Heart left ventricle (tissue), 13 donors: ENCODE data around the gene CNBD2.

Experiments
- POLR2A ChIP-seq, 2 donors: fragments of 450-650 bp; IDR thresholded peaks; one replicate each; pipeline ENCODE4 v1.6.1; 2017; ENCODE audit warnings: antibody characterized with exemption in 2 of 2, mild to moderate bottlenecking in 2 of 2, moderate library complexity in 2 of 2
- TF ChIP-seq, protein P1 (sequence below), 12 donors: fragments of 200-600 bp; sonication (generic) in 4 of 12; IDR thresholded peaks; one replicate each; pipeline versions ENCODE4 v1.5.0 to v1.8.0; 2018 to 2022; ENCODE audit warnings: antibody characterized with exemption in 12 of 12, mild to moderate bottlenecking in 5 of 12
- donor health status: ischemic (EF 13 %, LVEDD 7.1; RV severe dilation, severe dysfunction).
- donor health status: DM: no; HTN: yes; CAD: no.
- donor health status: DM: no; HTN: no; CAD: no.
- donor health status: ischemic (EF 25% LVEDD 6.9; RV normal size, moderate dysfunction).
- donor health status: ischemic (EF 25% LVEDD 5.7; RV mildly dilated, moderate dysfunction).
- donor health status: ischemic (EF 35%, LVEDD 5.7; RV mildly dilated, moderate dysfunction).
- donor health status: nonischemic (EF 11% LVEDD 7.7; RV severe dilation, severe dysfunction).
- donor health status: DM: yes; HTN: yes; CAD: no.
- donor health status: PGD.
- donor health status: ischemic (EF 29% LVEDD 5.4; RV normal size, mild dysfunction).
- donor health status: nonischemic (EF 23%, LVEDD 6.1; RV moderate dilation, normal function).

GRCh38 chr20:35972462-35972861 lies 4.1 kb downstream of the CNBD2 start:
- TF ChIP-seq, protein P1, sequence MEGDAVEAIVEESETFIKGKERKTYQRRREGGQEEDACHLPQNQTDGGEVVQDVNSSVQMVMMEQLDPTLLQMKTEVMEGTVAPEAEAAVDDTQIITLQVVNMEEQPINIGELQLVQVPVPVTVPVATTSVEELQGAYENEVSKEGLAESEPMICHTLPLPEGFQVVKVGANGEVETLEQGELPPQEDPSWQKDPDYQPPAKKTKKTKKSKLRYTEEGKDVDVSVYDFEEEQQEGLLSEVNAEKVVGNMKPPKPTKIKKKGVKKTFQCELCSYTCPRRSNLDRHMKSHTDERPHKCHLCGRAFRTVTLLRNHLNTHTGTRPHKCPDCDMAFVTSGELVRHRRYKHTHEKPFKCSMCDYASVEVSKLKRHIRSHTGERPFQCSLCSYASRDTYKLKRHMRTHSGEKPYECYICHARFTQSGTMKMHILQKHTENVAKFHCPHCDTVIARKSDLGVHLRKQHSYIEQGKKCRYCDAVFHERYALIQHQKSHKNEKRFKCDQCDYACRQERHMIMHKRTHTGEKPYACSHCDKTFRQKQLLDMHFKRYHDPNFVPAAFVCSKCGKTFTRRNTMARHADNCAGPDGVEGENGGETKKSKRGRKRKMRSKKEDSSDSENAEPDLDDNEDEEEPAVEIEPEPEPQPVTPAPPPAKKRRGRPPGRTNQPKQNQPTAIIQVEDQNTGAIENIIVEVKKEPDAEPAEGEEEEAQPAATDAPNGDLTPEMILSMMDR (IDR thresholded peaks at IDR 0.05): no peak
- no peak for TF ChIP-seq POLR2A (IDR thresholded peaks at IDR 0.05)
